Lower leg skin (tissue), 3 donors: Measurements from ENCODE around the gene BEST4.

Source experiments
- POLR2A ChIP-seq, 2 donors: fragments of 450-650 bp; IDR thresholded peaks; one replicate each; pipeline ENCODE4 v1.6.1; 2016 to 2017; ENCODE audit warnings: antibody characterized with exemption in 2 of 2, mild to moderate bottlenecking in 1 of 2, moderate library complexity in 1 of 2
- TF ChIP-seq, protein P1 (sequence below), 3 donors: fragments of 450-650 bp; IDR thresholded peaks; one replicate each; pipeline ENCODE4 v1.5.1; 2016; ENCODE audit warnings: antibody characterized with exemption in 3 of 3, mild to moderate bottlenecking in 3 of 3, moderate library complexity in 2 of 3

DNA sequence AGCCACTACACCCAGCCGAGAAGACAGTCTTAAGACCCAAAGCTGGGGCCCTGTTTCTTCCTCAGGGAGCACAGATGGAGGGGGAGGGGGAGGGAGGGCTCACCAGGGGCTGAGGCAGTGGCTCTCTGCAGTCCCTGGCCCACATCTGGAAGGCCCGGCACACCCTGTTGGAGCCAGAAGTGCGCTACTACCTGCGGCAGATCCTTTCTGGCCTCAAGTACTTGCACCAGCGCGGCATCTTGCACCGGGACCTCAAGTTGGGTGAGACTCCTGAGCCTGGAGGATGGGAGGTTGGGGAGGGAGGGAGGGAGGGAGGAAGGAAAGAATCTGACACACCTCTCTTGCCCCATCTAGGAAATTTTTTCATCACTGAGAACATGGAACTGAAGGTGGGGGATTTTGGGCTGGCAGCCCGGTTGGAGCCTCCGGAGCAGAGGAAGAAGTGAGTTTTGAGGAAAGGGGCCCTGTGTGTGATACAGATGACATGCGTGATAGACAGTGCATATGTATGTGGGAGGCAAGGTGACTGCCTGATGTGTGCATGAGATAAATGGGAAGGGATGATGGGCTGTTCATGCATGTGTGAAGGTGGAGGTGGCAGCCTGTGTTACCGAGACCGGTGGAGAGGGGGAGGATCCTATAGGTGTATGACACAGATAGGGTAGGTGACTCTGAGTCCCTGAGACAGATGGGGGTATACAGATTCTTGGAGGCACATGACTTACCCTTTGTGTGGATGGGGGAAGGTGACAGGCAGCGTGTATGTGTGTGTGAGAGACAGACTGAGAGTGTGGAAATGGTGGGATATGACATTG lies 13.7 kb upstream of the BEST4 start:
- TF ChIP-seq, protein P1, sequence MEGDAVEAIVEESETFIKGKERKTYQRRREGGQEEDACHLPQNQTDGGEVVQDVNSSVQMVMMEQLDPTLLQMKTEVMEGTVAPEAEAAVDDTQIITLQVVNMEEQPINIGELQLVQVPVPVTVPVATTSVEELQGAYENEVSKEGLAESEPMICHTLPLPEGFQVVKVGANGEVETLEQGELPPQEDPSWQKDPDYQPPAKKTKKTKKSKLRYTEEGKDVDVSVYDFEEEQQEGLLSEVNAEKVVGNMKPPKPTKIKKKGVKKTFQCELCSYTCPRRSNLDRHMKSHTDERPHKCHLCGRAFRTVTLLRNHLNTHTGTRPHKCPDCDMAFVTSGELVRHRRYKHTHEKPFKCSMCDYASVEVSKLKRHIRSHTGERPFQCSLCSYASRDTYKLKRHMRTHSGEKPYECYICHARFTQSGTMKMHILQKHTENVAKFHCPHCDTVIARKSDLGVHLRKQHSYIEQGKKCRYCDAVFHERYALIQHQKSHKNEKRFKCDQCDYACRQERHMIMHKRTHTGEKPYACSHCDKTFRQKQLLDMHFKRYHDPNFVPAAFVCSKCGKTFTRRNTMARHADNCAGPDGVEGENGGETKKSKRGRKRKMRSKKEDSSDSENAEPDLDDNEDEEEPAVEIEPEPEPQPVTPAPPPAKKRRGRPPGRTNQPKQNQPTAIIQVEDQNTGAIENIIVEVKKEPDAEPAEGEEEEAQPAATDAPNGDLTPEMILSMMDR (IDR thresholded peaks at IDR 0.05) = no peak
- no peak for TF ChIP-seq POLR2A (IDR thresholded peaks at IDR 0.05)
